SU-DHL-6 (cell line): Measurements from ENCODE around the gene ADAMTS17.

Experiments
- H2AFZ ChIP-seq: fragments of 200-600 bp; sonication (generic); 2 replicates; pipeline ENCODE4 v1.6.1; 2014; ENCODE audit warnings: low read depth, mild to moderate bottlenecking, moderate library complexity, mixed read lengths, antibody characterized with exemption, low read length; ENCODE audit not compliant: severe bottlenecking
- H3F3A ChIP-seq: fragments of 200-600 bp; shearing (Covaris generic); 2 replicates; pipeline ENCODE4 v1.6.0; 2016; ENCODE audit warnings: antibody characterized with exemption, mild to moderate bottlenecking; ENCODE audit not compliant: insufficient read depth
- H3K27ac ChIP-seq: fragments of 200-600 bp; sonication (generic); 2 replicates; pipeline ENCODE4 v1.5.1; 2016; ENCODE audit warnings: low read depth, mild to moderate bottlenecking, low read length, moderate library complexity, mixed read lengths
- H3K27me3 ChIP-seq: fragments of 200-600 bp; sonication (generic), shearing (Covaris generic); 2 replicates; pipeline ENCODE4 v1.6.0; 2014; ENCODE audit warnings: mild to moderate bottlenecking, low read length
- H3K36me3 ChIP-seq: fragments of 200-600 bp; sonication (generic); 2 replicates; pipeline ENCODE4 v1.6.1; 2014; ENCODE audit warnings: mild to moderate bottlenecking, low read length, mixed read lengths
- H3K4me2 ChIP-seq: fragments of 300-600, 200-600 bp; shearing (Covaris generic), sonication (generic); 2 replicates; pipeline ENCODE4 v1.6.0; 2014; ENCODE audit warnings: low read length, low read depth, mild to moderate bottlenecking; ENCODE audit not compliant: poor library complexity, severe bottlenecking
- H3K4me3 ChIP-seq: fragments of 200-600 bp; sonication (generic); 2 replicates; pipeline ENCODE4 v1.5.1; 2014; ENCODE audit warnings: antibody characterized with exemption, low read length, mild to moderate bottlenecking, mixed read lengths; ENCODE audit not compliant: insufficient read depth, poor library complexity, severe bottlenecking
- H3K79me2 ChIP-seq: fragments of 200-600 bp; sonication (generic); 2 replicates; pipeline ENCODE4 v1.6.1; 2014; ENCODE audit warnings: mild to moderate bottlenecking, low read length, moderate library complexity; ENCODE audit not compliant: insufficient read depth
- H3K9ac ChIP-seq: fragments of 200-600 bp; sonication (generic); 2 replicates; pipeline ENCODE4 v1.7.0; 2014; ENCODE audit warnings: mild to moderate bottlenecking, low read length
- H3K9me2 ChIP-seq: fragments of 200-600 bp; sonication (generic); replicated peaks from 2 replicates; pipeline ENCODE4 v1.6.1; 2014; ENCODE audit warnings: low read length; ENCODE audit not compliant: insufficient read depth
- H3K9me3 ChIP-seq: fragments of 200-600 bp; sonication (generic); 2 replicates; pipeline ENCODE4 v1.6.1; 2014; ENCODE audit warnings: low read length, mixed read lengths; ENCODE audit not compliant: insufficient read depth
- H4K20me1 ChIP-seq: fragments of 200-600 bp; sonication (generic); 2 replicates; pipeline ENCODE4 v1.6.1; 2014; ENCODE audit warnings: low read depth, mild to moderate bottlenecking, antibody characterized with exemption, low read length, moderate library complexity, mixed read lengths
- EZH2phosphoT487 ChIP-seq: fragments of 200-600 bp; sonication (generic), shearing (Covaris generic); conservative IDR thresholded peaks from 2 replicates; pipeline ENCODE4 v1.6.1; 2018; ENCODE audit warnings: mild to moderate bottlenecking, antibody characterized with exemption, low read length, moderate library complexity, mixed read lengths
- TF ChIP-seq, protein P1 (sequence below): fragments of 200-600 bp; sonication (generic); IDR thresholded peaks from one replicate; pipeline ENCODE4 v1.5.1; 2017; ENCODE audit warnings: antibody characterized with exemption, mild to moderate bottlenecking, low read length, moderate library complexity; ENCODE audit not compliant: insufficient read depth, poor library complexity, severe bottlenecking

ADAMTS17 gene

DNA sequence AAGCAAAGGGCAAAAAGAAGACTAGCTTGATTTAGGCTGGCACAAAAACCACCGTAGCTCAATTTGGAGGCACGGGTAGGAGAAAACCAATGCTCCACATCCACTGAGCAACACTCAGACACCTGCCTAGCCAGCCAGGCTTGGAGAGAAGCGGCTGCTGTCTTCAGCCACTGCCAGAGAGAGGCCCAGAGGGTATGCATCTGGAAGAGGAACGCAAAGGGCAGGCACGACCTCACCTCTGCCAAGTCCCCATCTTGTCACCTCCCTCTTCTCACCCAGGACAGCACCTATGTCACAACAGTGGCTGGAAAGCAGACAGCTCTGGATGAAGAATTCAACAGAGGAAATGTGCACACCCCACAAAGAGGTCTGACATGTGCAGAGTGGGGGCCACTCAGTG is 93.5 kb downstream of the ADAMTS17 start:
- Histone ChIP-seq H3K79me2 (no peaks in the 10 kb centered on the region), H2AFZ (no peak overlapping the region), H3K27ac (no peak overlapping the region), H3K4me2 (no peak overlapping the region), H3K27me3 (no peaks in the 10 kb centered on the region), H4K20me1 (no peaks in the 10 kb centered on the region), H3K9me2 (no peaks in the 10 kb centered on the region), H3K9me3 (no peaks in the 10 kb centered on the region), H3F3A (no peaks in the 10 kb centered on the region), H3K36me3 (no peaks in the 10 kb centered on the region), H3K4me3 (no peak overlapping the region), H3K9ac (no peak overlapping the region)
- no peak for TF ChIP-seq EZH2phosphoT487
- TF ChIP-seq, protein P1, sequence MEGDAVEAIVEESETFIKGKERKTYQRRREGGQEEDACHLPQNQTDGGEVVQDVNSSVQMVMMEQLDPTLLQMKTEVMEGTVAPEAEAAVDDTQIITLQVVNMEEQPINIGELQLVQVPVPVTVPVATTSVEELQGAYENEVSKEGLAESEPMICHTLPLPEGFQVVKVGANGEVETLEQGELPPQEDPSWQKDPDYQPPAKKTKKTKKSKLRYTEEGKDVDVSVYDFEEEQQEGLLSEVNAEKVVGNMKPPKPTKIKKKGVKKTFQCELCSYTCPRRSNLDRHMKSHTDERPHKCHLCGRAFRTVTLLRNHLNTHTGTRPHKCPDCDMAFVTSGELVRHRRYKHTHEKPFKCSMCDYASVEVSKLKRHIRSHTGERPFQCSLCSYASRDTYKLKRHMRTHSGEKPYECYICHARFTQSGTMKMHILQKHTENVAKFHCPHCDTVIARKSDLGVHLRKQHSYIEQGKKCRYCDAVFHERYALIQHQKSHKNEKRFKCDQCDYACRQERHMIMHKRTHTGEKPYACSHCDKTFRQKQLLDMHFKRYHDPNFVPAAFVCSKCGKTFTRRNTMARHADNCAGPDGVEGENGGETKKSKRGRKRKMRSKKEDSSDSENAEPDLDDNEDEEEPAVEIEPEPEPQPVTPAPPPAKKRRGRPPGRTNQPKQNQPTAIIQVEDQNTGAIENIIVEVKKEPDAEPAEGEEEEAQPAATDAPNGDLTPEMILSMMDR = no peak

DNA sequence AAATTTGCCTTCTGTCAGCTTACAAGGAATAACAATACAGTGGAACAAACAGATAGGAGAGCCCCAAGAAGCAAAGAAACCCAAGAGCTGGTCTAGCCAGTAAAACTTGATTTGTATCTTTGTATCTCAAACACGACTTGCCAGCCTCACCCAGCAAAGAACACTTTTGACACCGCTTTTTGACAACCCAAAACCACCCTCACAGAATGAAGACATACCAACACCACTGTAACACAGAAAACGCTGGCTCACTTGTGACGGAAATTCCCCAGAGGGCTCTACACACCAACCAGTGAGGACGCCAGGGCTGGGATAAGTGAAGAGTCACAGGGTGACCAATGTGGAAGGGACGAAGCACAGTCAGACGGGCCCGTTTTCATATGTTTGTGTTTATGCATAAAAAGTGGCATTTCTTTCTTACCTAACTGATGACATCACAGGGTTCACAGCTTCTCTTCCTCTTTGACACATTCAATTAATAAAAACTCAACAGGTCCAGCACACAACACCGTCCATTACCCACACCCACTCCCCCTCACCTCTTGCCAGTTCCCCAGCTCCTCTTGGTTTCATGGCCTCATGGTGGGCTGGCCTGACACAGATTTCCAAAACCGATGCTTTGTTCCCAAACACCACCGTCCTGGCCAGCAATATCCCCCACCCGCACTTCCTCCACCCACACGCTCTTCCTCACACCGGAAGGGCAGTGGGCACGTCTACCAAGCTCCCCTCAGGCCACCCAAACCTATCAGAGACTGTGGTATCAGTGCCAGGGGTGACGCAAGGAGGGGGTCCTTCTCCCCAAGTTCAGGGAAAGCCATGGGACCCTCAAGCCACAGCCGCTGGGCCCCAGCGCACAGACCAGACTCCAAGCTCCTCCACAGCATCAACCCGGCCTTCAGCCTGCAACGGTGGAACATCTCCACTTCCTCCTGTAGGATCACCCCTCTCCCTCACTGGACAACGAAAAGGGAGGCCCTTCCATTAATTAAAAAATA is 94.2 kb downstream of the ADAMTS17 start:
- no peak overlapping the region for H3K4me3 ChIP-seq
- no peaks in the 10 kb centered on the region for H3K9me3 ChIP-seq
- no peaks in the 10 kb centered on the region for H3K9me2 ChIP-seq
- no peaks in the 10 kb centered on the region for H3K27me3 ChIP-seq
- H3K27ac ChIP-seq = no peak overlapping the region
- H3K79me2 ChIP-seq = no peaks in the 10 kb centered on the region
- no peaks in the 10 kb centered on the region for H4K20me1 ChIP-seq
- H3K9ac ChIP-seq = no peak overlapping the region
- H2AFZ ChIP-seq = no peak overlapping the region
- H3K36me3 ChIP-seq = no peaks in the 10 kb centered on the region
- no peaks in the 10 kb centered on the region for H3F3A ChIP-seq
- TF ChIP-seq, protein P1 = no peak
- no peak for TF ChIP-seq EZH2phosphoT487
- no peak overlapping the region for H3K4me2 ChIP-seq

DNA sequence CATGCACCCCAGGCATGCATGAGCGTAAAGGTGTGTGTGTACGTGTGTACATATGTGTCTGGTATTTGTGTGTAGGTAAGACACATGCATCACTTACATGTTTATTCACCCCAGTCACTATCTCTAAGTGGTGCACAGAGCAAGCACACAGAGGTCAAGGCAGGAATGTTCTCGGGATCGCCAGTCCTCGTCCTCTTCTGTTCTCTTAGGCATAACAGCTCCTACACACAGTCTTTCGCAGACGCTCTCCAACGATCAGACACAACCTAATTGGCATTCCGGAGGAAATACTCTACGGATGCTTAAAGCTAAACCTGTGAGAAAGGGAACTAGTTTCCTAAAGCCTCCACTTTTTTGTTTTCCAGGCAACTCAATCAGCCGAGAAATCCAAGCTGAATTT is 95.9 kb downstream of the ADAMTS17 start:
- H3K4me3 ChIP-seq = no peak overlapping the region
- no peaks in the 10 kb centered on the region for H3K79me2 ChIP-seq
- no peaks in the 10 kb centered on the region for H3K36me3 ChIP-seq
- TF ChIP-seq EZH2phosphoT487 = no peak
- TF ChIP-seq, protein P1 = no peak
- no peak overlapping the region for H3K27ac ChIP-seq
- no peak overlapping the region for H2AFZ ChIP-seq
- no peaks in the 10 kb centered on the region for H3K9me3 ChIP-seq
- no peaks in the 10 kb centered on the region for H3K9me2 ChIP-seq
- H3K4me2 ChIP-seq = no peak overlapping the region
- no peaks in the 10 kb centered on the region for H3F3A ChIP-seq
- H4K20me1 ChIP-seq = no peaks in the 10 kb centered on the region
- no peaks in the 10 kb centered on the region for H3K27me3 ChIP-seq
- H3K9ac ChIP-seq = no peak overlapping the region
